Trophoblast cell (in vitro differentiated cells and primary cell): ENCODE data around the gene PVALEF.

Experiments
- DNase-seq, 2 donors: peaks; one replicate each; pipeline ENCODE4 v3.0.0-alpha.2; 2016
- H2AFZ ChIP-seq: 2 replicates; pipeline ENCODE4 v1.6.1; 2013; ENCODE audit warnings: low read length, moderate library complexity, mild to moderate bottlenecking; ENCODE audit not compliant: insufficient read depth, poor library complexity
- H2AK5ac ChIP-seq: 2 replicates; pipeline ENCODE4 v1.6.1; 2013; ENCODE audit warnings: mild to moderate bottlenecking, low read length
- H2BK120ac ChIP-seq: 2 replicates; pipeline ENCODE4 v1.6.1; 2013; ENCODE audit warnings: low read length, mild to moderate bottlenecking, moderate library complexity; ENCODE audit not compliant: insufficient read depth, poor library complexity
- H2BK12ac ChIP-seq: 2 replicates; pipeline ENCODE4 v1.6.1; 2013; ENCODE audit warnings: mild to moderate bottlenecking, low read length, moderate library complexity
- H2BK5ac ChIP-seq: 2 replicates; pipeline ENCODE4 v1.6.1; 2013; ENCODE audit warnings: low read length, low read depth, moderate library complexity, mild to moderate bottlenecking; ENCODE audit not compliant: poor library complexity
- H3K14ac ChIP-seq: 2 replicates; pipeline ENCODE4 v1.6.1; 2013; ENCODE audit warnings: mild to moderate bottlenecking, low read length
- H3K18ac ChIP-seq: 2 replicates; pipeline ENCODE4 v1.6.1; 2013; ENCODE audit warnings: mild to moderate bottlenecking, low read length
- H3K23ac ChIP-seq: 2 replicates; pipeline ENCODE4 v1.6.1; 2013; ENCODE audit warnings: low read length
- H3K27ac ChIP-seq: 2 replicates; pipeline ENCODE4 v1.5.1; 2013; ENCODE audit warnings: low read depth, mild to moderate bottlenecking, inconsistent platforms, low read length, moderate library complexity
- H3K27me3 ChIP-seq: 2 replicates; pipeline ENCODE4 v1.6.1; 2013; ENCODE audit warnings: inconsistent platforms, mild to moderate bottlenecking, low read length, moderate library complexity; ENCODE audit not compliant: insufficient read depth
- H3K36me3 ChIP-seq, 2 experiments: 1 replicate in 1 of 2; 2 replicates in 1 of 2; pipeline ENCODE4 v1.6.1; 2013; ENCODE audit warnings: low read length in 2 of 2, mild to moderate bottlenecking in 2 of 2, moderate library complexity in 1 of 2; ENCODE audit not compliant: insufficient read depth in 2 of 2, control insufficient read depth in 1 of 2
- H3K4ac ChIP-seq: 2 replicates; pipeline ENCODE4 v1.6.1; 2013; ENCODE audit warnings: low read depth, mild to moderate bottlenecking, low read length, moderate library complexity
- H3K4me1 ChIP-seq, 2 experiments: 1 replicate in 1 of 2; 2 replicates in 1 of 2; pipeline ENCODE4 v1.6.1; 2013; ENCODE audit warnings: low read length in 2 of 2, mild to moderate bottlenecking in 2 of 2, moderate library complexity in 1 of 2; ENCODE audit not compliant: insufficient read depth in 2 of 2, control insufficient read depth in 1 of 2
- H3K4me2 ChIP-seq: 2 replicates; pipeline ENCODE4 v1.6.1; 2013; ENCODE audit warnings: inconsistent platforms, mild to moderate bottlenecking, low read length, moderate library complexity
- H3K4me3 ChIP-seq: 2 replicates; pipeline ENCODE4 v1.5.1; 2013; ENCODE audit warnings: mild to moderate bottlenecking, low read depth, low read length, inconsistent platforms
- H3K79me1 ChIP-seq: one replicate; pipeline ENCODE4 v1.6.1; 2013; ENCODE audit warnings: low read length
- H3K79me2 ChIP-seq: 2 replicates; pipeline ENCODE4 v1.6.1; 2013; ENCODE audit warnings: low read length, mild to moderate bottlenecking; ENCODE audit not compliant: control insufficient read depth, insufficient read depth, poor library complexity
- H3K9ac ChIP-seq: 2 replicates; pipeline ENCODE4 v1.6.1; 2013; ENCODE audit warnings: mild to moderate bottlenecking, low read length
- H3K9me3 ChIP-seq: 2 replicates; pipeline ENCODE4 v1.6.1; 2013; ENCODE audit warnings: low read depth, mild to moderate bottlenecking, control low read depth, inconsistent platforms, low read length; ENCODE audit not compliant: insufficient read depth
- H4K12ac ChIP-seq: 2 replicates; pipeline ENCODE4 v1.6.1; 2013; ENCODE audit warnings: low read depth, mild to moderate bottlenecking, low read length, moderate library complexity
- H4K8ac ChIP-seq: 2 replicates; pipeline ENCODE4 v1.6.1; 2013; ENCODE audit warnings: low read depth, mild to moderate bottlenecking, low read length, moderate library complexity
- H4K91ac ChIP-seq: one replicate; pipeline ENCODE4 v1.6.1; 2013; ENCODE audit warnings: low read depth, mild to moderate bottlenecking, low read length, moderate library complexity
- WGBS: extraction: QIAGEN DNeasy Blood & Tissue Kit; methylation state at CpG from one replicate; pipeline ENCODE4 v1.1.7; 2013; ENCODE audit warnings: missing lambda C conversion rate; ENCODE audit not compliant: insufficient read length, insufficient coverage; ENCODE audit errors: extremely low coverage; 5-methylcytosine and 5-hydroxymethylcytosine counted together

Gene PVALEF

DNA sequence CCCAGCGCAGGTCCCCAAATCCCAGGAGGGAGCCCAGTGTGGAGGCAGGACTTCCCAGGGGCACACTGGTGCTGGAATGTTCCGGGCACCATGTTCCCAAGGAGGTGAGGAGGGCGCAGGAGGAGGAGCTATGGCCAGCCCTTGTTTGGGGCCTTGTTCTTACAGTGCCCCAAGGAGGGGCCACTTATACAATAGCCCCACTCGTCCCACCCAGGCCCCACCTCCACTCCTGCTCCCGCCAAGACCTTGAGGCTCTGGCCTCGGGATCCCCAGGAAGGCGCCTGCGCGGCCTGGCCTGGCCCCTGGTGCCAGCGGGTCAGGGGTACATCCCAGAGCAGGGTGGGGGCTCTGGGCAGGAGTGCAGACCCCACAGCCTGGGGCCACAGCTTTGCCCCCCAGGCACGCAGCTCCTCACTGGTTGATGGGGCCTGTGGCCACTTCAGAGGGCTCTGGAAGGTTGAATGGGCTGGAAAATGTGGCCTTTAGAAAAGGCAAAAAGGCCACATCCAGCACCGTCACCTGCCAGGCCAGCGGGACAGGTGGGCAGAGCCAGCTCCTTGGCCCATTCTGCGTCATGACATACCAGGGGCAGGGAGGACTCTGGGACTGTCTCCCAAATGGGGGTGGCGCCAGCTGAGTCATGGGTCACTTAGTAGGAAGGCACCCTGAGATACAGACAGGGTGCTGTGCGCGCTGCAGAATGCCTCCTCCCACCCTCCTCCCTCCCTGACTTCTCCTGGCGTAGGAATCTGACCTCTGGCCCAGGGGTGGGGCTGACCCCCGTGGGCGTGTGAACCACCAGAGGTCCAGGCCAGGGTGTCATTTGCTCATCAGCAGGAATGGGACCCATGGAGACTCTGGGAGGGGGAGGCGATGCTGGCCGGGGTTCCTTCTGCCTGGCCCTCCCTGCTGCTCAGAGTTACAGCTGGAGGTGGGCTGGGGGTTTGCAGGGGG, 32.3 kb upstream of the PVALEF start:
- no CpG with 5 or more reads among the region's 22 CpGs for WGBS
- Histone ChIP-seq H3K36me3 (no peaks in the 10 kb centered on the region), H3K9me3 (peaks cover 6% of the 10 kb centered on the region), H3K79me2 (no peaks in the 10 kb centered on the region), H3K18ac (no peak overlapping the region), H2AFZ (no peak overlapping the region), H3K4me3 (no peak overlapping the region), H3K4me2 (no peak overlapping the region), H4K91ac (no peak overlapping the region), H3K14ac (no peak overlapping the region), H3K4me1 (peaks cover 2 to 3% of the 10 kb centered on the region in 2 experiments), H3K9ac (no peak overlapping the region), H2AK5ac (no peak overlapping the region), H4K12ac (no peak overlapping the region), H3K27ac (no peak overlapping the region), H2BK12ac (no peak overlapping the region), H3K27me3 (no peaks in the 10 kb centered on the region), H3K23ac (no peak overlapping the region), H2BK120ac (no peak overlapping the region), H3K4ac (no peak overlapping the region), H3K79me1 (no peaks in the 10 kb centered on the region), H2BK5ac (no peak overlapping the region), H4K8ac (no peak overlapping the region)
- no peak for DNase-seq

GRCh38 chr17:81134064-81134781, 31.1 kb upstream of the PVALEF start:
- no peak overlapping the region for H3K9ac ChIP-seq
- no peak overlapping the region for H3K18ac ChIP-seq
- H3K79me1 ChIP-seq = no peaks in the 10 kb centered on the region
- no peaks in the 10 kb centered on the region for H3K36me3 ChIP-seq
- no peak overlapping the region for H3K4me2 ChIP-seq
- no peak overlapping the region for H3K4ac ChIP-seq
- peaks cover 2 to 3% of the 10 kb centered on the region in 2 experiments for H3K4me1 ChIP-seq
- peaks cover 17% of the 10 kb centered on the region for H3K9me3 ChIP-seq
- no peak overlapping the region for H4K8ac ChIP-seq
- H3K27me3 ChIP-seq = no peaks in the 10 kb centered on the region
- no peak overlapping the region for H2BK12ac ChIP-seq
- DNase-seq = no peak
- no peak overlapping the region for H3K23ac ChIP-seq
- H2AFZ ChIP-seq = no peak overlapping the region
- no peak overlapping the region for H2BK5ac ChIP-seq
- no peak overlapping the region for H4K12ac ChIP-seq
- H4K91ac ChIP-seq = no peak overlapping the region
- WGBS = no CpG with 5 or more reads among the region's 28 CpGs
- no peak overlapping the region for H3K27ac ChIP-seq
- no peak overlapping the region for H3K14ac ChIP-seq
- H3K79me2 ChIP-seq = no peaks in the 10 kb centered on the region
- no peak overlapping the region for H2BK120ac ChIP-seq
- H3K4me3 ChIP-seq = no peak overlapping the region
- no peak overlapping the region for H2AK5ac ChIP-seq

GRCh38 chr17:81135505-81136278, 29.6 kb upstream of the PVALEF start:
- Histone ChIP-seq H3K4me3 (no peak overlapping the region), H4K91ac (no peak overlapping the region), H2BK5ac (no peak overlapping the region), H3K36me3 (no peaks in the 10 kb centered on the region), H4K8ac (no peak overlapping the region), H3K27ac (no peak overlapping the region), H3K4me1 (peaks cover 2 to 3% of the 10 kb centered on the region in 2 experiments), H3K4ac (no peak overlapping the region), H3K4me2 (no peak overlapping the region), H2BK120ac (no peak overlapping the region), H2AFZ (no peak overlapping the region), H3K79me2 (no peaks in the 10 kb centered on the region), H3K14ac (no peak overlapping the region), H3K79me1 (no peaks in the 10 kb centered on the region), H2BK12ac (no peak overlapping the region), H4K12ac (no peak overlapping the region), H3K27me3 (no peaks in the 10 kb centered on the region), H3K9ac (no peak overlapping the region), H3K9me3 (peaks cover 19% of the 10 kb centered on the region), H2AK5ac (no peak overlapping the region), H3K18ac (no peak overlapping the region), H3K23ac (no peak overlapping the region)
- WGBS = no CpG with 5 or more reads among the region's 28 CpGs
- DNase-seq = no peak

GRCh38 chr17:81136366-81136765, 28.9 kb upstream of the PVALEF start:
- no peak overlapping the region for H3K14ac ChIP-seq
- no CpG with 5 or more reads among the region's 8 CpGs for WGBS
- no peak overlapping the region for H3K27ac ChIP-seq

More at GRCh38 chr17:81136366-81136765, 28.9 kb upstream of the PVALEF start:
- Histone ChIP-seq H3K4me2 (no peak overlapping the region), H3K79me1 (no peaks in the 10 kb centered on the region), H3K18ac (no peak overlapping the region), H3K23ac (no peak overlapping the region), H2BK12ac (no peak overlapping the region), H2BK5ac (no peak overlapping the region), H3K79me2 (no peaks in the 10 kb centered on the region), H3K4ac (no peak overlapping the region), H3K4me1 (peaks cover 2 to 3% of the 10 kb centered on the region in 2 experiments), H3K27me3 (no peaks in the 10 kb centered on the region), H3K9ac (no peak overlapping the region), H2AK5ac (no peak overlapping the region), H4K91ac (no peak overlapping the region), H3K4me3 (no peak overlapping the region), H4K8ac (no peak overlapping the region), H2BK120ac (no peak overlapping the region), H3K9me3 (peaks cover 19% of the 10 kb centered on the region), H3K36me3 (no peaks in the 10 kb centered on the region), H2AFZ (no peak overlapping the region), H4K12ac (no peak overlapping the region)
- DNase-seq = no peak
